Cardiac muscle cell (in vitro differentiated cells and primary cell): ENCODE results near the gene ADAMTSL3. TPM values are rescaled to one million over a fixed set of nuclear protein-coding genes. Genes with fewer than 3 reads are reported as not detected.

Source experiments
- DNase-seq, 2 donors: peaks; one replicate each; pipeline versions ENCODE4 v3.0.0 to v3.0.0-alpha.2; 2010 to 2017; ENCODE audit warnings: low read depth in 1 of 2, low spot score in 1 of 2
- H3K27ac ChIP-seq: fragments of 200-600 bp; sonication (generic); 2 replicates; pipeline ENCODE4 v1.5.1; 2016
- H3K27me3 ChIP-seq: fragments of 200-600 bp; sonication (generic); 2 replicates; pipeline ENCODE4 v1.6.0; 2016; ENCODE audit warnings: control low read depth
- H3K36me3 ChIP-seq: fragments of 200-600 bp; sonication (generic); 2 replicates; pipeline ENCODE4 v1.5.1; 2016; ENCODE audit warnings: control low read depth
- H3K4me1 ChIP-seq: fragments of 200-600 bp; sonication (generic); 2 replicates; pipeline ENCODE4 v1.8.1; 2017; ENCODE audit warnings: low read depth, mild to moderate bottlenecking, mixed run types
- H3K4me3 ChIP-seq: fragments of 200-600 bp; sonication (generic); 2 replicates; pipeline ENCODE4 v1.5.1; 2016; ENCODE audit warnings: mild to moderate bottlenecking
- H3K9me3 ChIP-seq: fragments of 200-600 bp; sonication (generic); 2 replicates; pipeline ENCODE4 v1.5.1; 2017; ENCODE audit warnings: low read depth, mild to moderate bottlenecking, control low read depth
- polyA plus RNA-seq: library from polyadenylated mRNA; unstranded; fragments of >200 nt; fragmentation: Nextera tagmentation; extraction: Ambion mirVana; gene quantifications from 2 replicates; pipeline ENCODE4 v1.2.1, GENCODE V29; 2016
- total RNA-seq: library from RNA; depleted of rRNA; stranded (reverse); fragments of >200 nt; gene quantifications from 2 replicates; pipeline ENCODE4 v1.2.3, GENCODE V29; 2016
- TF ChIP-seq, protein P1 (sequence below): IDR thresholded peaks from 2 replicates; pipeline ENCODE4 v1.5.1; 2012; ENCODE audit warnings: low read depth, mild to moderate bottlenecking, low read length

ADAMTSL3 gene
- total and polyA plus RNA-seq, 2 experiments from 2014 or later: 0.83 to 2.0 TPM

- H3K27me3 ChIP-seq: peaks cover 58% of the 10 kb centered on the region
- DNase-seq: no peak
These were observed 1.2 kb upstream of the ADAMTSL3 start for GRCh38 chr15:83652626-83653204.

GRCh38 chr15:83653288-83653638 is 660 bp upstream of the ADAMTSL3 start:
- H3K27ac ChIP-seq: no peak overlapping the region
- H3K4me1 ChIP-seq: no peaks in the 10 kb centered on the region
- H3K36me3 ChIP-seq: no peaks in the 10 kb centered on the region
- H3K9me3 ChIP-seq: no peaks in the 10 kb centered on the region
- H3K4me3 ChIP-seq: peak overlapping the region; percentile 41
- DNase-seq: no peak
- peaks cover 58% of the 10 kb centered on the region for H3K27me3 ChIP-seq
- TF ChIP-seq, protein P1, sequence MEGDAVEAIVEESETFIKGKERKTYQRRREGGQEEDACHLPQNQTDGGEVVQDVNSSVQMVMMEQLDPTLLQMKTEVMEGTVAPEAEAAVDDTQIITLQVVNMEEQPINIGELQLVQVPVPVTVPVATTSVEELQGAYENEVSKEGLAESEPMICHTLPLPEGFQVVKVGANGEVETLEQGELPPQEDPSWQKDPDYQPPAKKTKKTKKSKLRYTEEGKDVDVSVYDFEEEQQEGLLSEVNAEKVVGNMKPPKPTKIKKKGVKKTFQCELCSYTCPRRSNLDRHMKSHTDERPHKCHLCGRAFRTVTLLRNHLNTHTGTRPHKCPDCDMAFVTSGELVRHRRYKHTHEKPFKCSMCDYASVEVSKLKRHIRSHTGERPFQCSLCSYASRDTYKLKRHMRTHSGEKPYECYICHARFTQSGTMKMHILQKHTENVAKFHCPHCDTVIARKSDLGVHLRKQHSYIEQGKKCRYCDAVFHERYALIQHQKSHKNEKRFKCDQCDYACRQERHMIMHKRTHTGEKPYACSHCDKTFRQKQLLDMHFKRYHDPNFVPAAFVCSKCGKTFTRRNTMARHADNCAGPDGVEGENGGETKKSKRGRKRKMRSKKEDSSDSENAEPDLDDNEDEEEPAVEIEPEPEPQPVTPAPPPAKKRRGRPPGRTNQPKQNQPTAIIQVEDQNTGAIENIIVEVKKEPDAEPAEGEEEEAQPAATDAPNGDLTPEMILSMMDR: no peak

More at GRCh38 chr15:83652626-83653204, 1.2 kb upstream of the ADAMTSL3 start:
- H3K9me3 ChIP-seq: no peaks in the 10 kb centered on the region
- H3K4me3 ChIP-seq: no peak overlapping the region
- TF ChIP-seq, protein P1: no peak
- no peaks in the 10 kb centered on the region for H3K4me1 ChIP-seq
- H3K36me3 ChIP-seq: no peaks in the 10 kb centered on the region
- no peak overlapping the region for H3K27ac ChIP-seq

GRCh38 chr15:83654379-83655236 is 685 bp downstream of the ADAMTSL3 start:
- no peaks in the 10 kb centered on the region for H3K36me3 ChIP-seq
- peaks cover 49% of the 10 kb centered on the region for H3K27me3 ChIP-seq
- TF ChIP-seq, protein P1: no peak
- H3K9me3 ChIP-seq: no peaks in the 10 kb centered on the region
- H3K27ac ChIP-seq: no peak overlapping the region
- DNase-seq: peak; percentile 12 to 18
- no peaks in the 10 kb centered on the region for H3K4me1 ChIP-seq
- H3K4me3 ChIP-seq: peak overlapping the region; percentile 41

- Histone ChIP-seq H3K27me3 (peaks cover 49% of the 10 kb centered on the region), H3K36me3 (no peaks in the 10 kb centered on the region), H3K27ac (no peak overlapping the region), H3K4me3 (no peak overlapping the region), H3K4me1 (no peaks in the 10 kb centered on the region), H3K9me3 (no peaks in the 10 kb centered on the region)
- DNase-seq: no peak
- TF ChIP-seq, protein P1: no peak
These were observed 1.3 kb downstream of the ADAMTSL3 start for GRCh38 chr15:83655237-83655616.

GRCh38 chr15:83656192-83656591 is 2.3 kb downstream of the ADAMTSL3 start:
- H3K9me3 ChIP-seq: no peaks in the 10 kb centered on the region
- TF ChIP-seq, protein P1: no peak
- H3K4me1 ChIP-seq: no peaks in the 10 kb centered on the region
- peaks cover 49% of the 10 kb centered on the region for H3K27me3 ChIP-seq
- no peak for DNase-seq
- no peak overlapping the region for H3K4me3 ChIP-seq
- H3K36me3 ChIP-seq: no peaks in the 10 kb centered on the region
- no peak overlapping the region for H3K27ac ChIP-seq
